CD8-positive, alpha-beta memory T cell (primary cell): ENCODE data around the gene ZCCHC7. TPM values are rescaled to one million over a fixed set of nuclear protein-coding genes. Genes with fewer than 3 reads are reported as not detected.
A peak's percentile ranks its signal among the peaks of the same experiment; 100 is the strongest.

Experiments
- CTCF ChIA-PET: fragments of 350-600 bp; sonication (Branson Sonifier 250); formaldehyde crosslinking; loops from one replicate; lab custom pipeline; 2021; ENCODE audit warnings: antibody characterized with exemption; lab: Charles Lee
- POLR2A ChIA-PET: fragments of 350-600 bp; sonication (Branson Sonifier 250); formaldehyde crosslinking; loops from one replicate; lab custom pipeline; 2021; ENCODE audit warnings: antibody characterized with exemption; lab: Charles Lee
- DNase-seq, 5 donors: peaks; one replicate each; pipeline versions ENCODE4 v3.0.0 to v3.0.0-alpha.2; 2020 to 2022; ENCODE audit warnings: mixed read lengths in 1 of 5
- H3K27ac ChIP-seq: one replicate; pipeline ENCODE4 v1.7.0; 2013; ENCODE audit warnings: low read depth, mild to moderate bottlenecking, low read length, moderate library complexity
- H3K27me3 ChIP-seq: 2 replicates; pipeline ENCODE4 v1.7.0; 2013; ENCODE audit warnings: low read length, mild to moderate bottlenecking; ENCODE audit not compliant: insufficient read depth, poor library complexity, severe bottlenecking
- H3K36me3 ChIP-seq: 2 replicates; pipeline ENCODE4 v1.7.0; 2013; ENCODE audit warnings: mild to moderate bottlenecking, low read length, moderate library complexity; ENCODE audit not compliant: insufficient read depth
- H3K4me1 ChIP-seq: 2 replicates; pipeline ENCODE4 v1.7.0; 2013; ENCODE audit warnings: mild to moderate bottlenecking, low read length, moderate library complexity; ENCODE audit not compliant: insufficient read depth
- H3K4me3 ChIP-seq: 2 replicates; pipeline ENCODE4 v1.7.0; 2013; ENCODE audit warnings: mild to moderate bottlenecking, low read length
- H3K9me3 ChIP-seq: 2 replicates; pipeline ENCODE4 v1.7.0; 2013; ENCODE audit warnings: mild to moderate bottlenecking, low read length
- H3K27ac Mint-ChIP-seq, 8 donors: one replicate each; pipeline ENCODE4 v1.8.0; 2020 to 2021; ENCODE audit warnings: mixed read lengths in 8 of 8, mild to moderate bottlenecking in 6 of 8, inconsistent platforms in 3 of 8, moderate library complexity in 3 of 8
- H3K27me3 Mint-ChIP-seq, 2 donors: one replicate each; pipeline ENCODE4 v1.8.0; 2020 to 2021; ENCODE audit warnings: mixed read lengths in 2 of 2, mild to moderate bottlenecking in 1 of 2, moderate library complexity in 1 of 2
- H3K36me3 Mint-ChIP-seq, 3 donors: one replicate each; pipeline ENCODE4 v1.8.0; 2020 to 2021; ENCODE audit warnings: mixed read lengths in 3 of 3, inconsistent platforms in 1 of 3, mild to moderate bottlenecking in 1 of 3
- H3K4me1 Mint-ChIP-seq, 3 donors: one replicate each; pipeline ENCODE4 v1.8.0; 2020 to 2021; ENCODE audit warnings: mixed read lengths in 3 of 3, inconsistent platforms in 1 of 3, mild to moderate bottlenecking in 1 of 3
- H3K4me3 Mint-ChIP-seq, 7 donors: one replicate each; pipeline ENCODE4 v1.8.0; 2020 to 2021; ENCODE audit warnings: mixed read lengths in 7 of 7, mild to moderate bottlenecking in 6 of 7, moderate library complexity in 4 of 7, inconsistent platforms in 2 of 7
- H3K9me3 Mint-ChIP-seq, 5 donors: one replicate each; pipeline ENCODE4 v1.8.0; 2020 to 2022; ENCODE audit warnings: mixed read lengths in 5 of 5, mild to moderate bottlenecking in 3 of 5, moderate library complexity in 2 of 5, inconsistent platforms in 1 of 5
- polyA plus RNA-seq: library from polyadenylated mRNA; unstranded; fragments of 300-500 nt; fragmentation: Illumina TruSeq; gene quantifications from one replicate; pipeline ENCODE4 v1.2.3, GENCODE V29; 2021
- total RNA-seq, 2 experiments: library from RNA; stranded (reverse); gene quantifications; one replicate each; pipeline ENCODE4 v1.2.3, GENCODE V29; 2021

ZCCHC7 gene
- total and polyA plus RNA-seq, 3 experiments from 2014 or later, result 25.6 to 35.2 (median 27.1) TPM

GRCh38 chr9:37339923-37340322 lies 219.5 kb downstream of the ZCCHC7 start:
- H3K4me3 Mint-ChIP-seq, result no peak overlapping the region
- POLR2A ChIA-PET, result no interaction called here
- H3K27ac Mint-ChIP-seq, result no peak overlapping the region
- no peaks in the 10 kb centered on the region for H3K27me3 ChIP-seq
- no peaks in the 10 kb centered on the region for H3K27me3 Mint-ChIP-seq
- no peak overlapping the region for H3K27ac ChIP-seq
- DNase-seq, result no peak
- H3K9me3 Mint-ChIP-seq, result no peaks in the 10 kb centered on the region
- no peaks in the 10 kb centered on the region for H3K4me1 Mint-ChIP-seq
- H3K9me3 ChIP-seq, result no peaks in the 10 kb centered on the region
- H3K36me3 ChIP-seq, result no peaks in the 10 kb centered on the region
- CTCF ChIA-PET, result no interaction called here
- no peaks in the 10 kb centered on the region for H3K4me1 ChIP-seq
- peaks cover 0 to 4% (median 0%) of the 10 kb centered on the region in 3 donors for H3K36me3 Mint-ChIP-seq
- no peak overlapping the region for H3K4me3 ChIP-seq

- Mint-ChIP-seq H3K4me3 (no peak overlapping the region), H3K9me3 (no peaks in the 10 kb centered on the region), H3K36me3 (peaks cover 0 to 6% (median 0%) of the 10 kb centered on the region in 3 donors), H3K27me3 (no peaks in the 10 kb centered on the region), H3K4me1 (no peaks in the 10 kb centered on the region), H3K27ac (no peak overlapping the region)
- Histone ChIP-seq H3K27ac (no peak overlapping the region), H3K4me1 (no peaks in the 10 kb centered on the region), H3K36me3 (no peaks in the 10 kb centered on the region), H3K4me3 (no peak overlapping the region), H3K27me3 (no peaks in the 10 kb centered on the region), H3K9me3 (no peaks in the 10 kb centered on the region)
- ChIA-PET POLR2A (no interaction called here), CTCF (no interaction called here)
- no peak for DNase-seq
These were observed 220.6 kb downstream of the ZCCHC7 start for GRCh38 chr9:37340961-37341360.

- no peak overlapping the region for H3K27ac ChIP-seq
- ChIA-PET CTCF (no interaction called here), POLR2A (no interaction called here)
- Mint-ChIP-seq H3K27ac (no peak overlapping the region), H3K36me3 (peaks cover 0 to 6% (median 0%) of the 10 kb centered on the region in 3 donors), H3K9me3 (no peaks in the 10 kb centered on the region), H3K4me3 (no peak overlapping the region), H3K4me1 (no peaks in the 10 kb centered on the region), H3K27me3 (no peaks in the 10 kb centered on the region)
- H3K4me3 ChIP-seq, result no peak overlapping the region
- no peaks in the 10 kb centered on the region for H3K4me1 ChIP-seq
- H3K36me3 ChIP-seq, result no peaks in the 10 kb centered on the region
- no peaks in the 10 kb centered on the region for H3K27me3 ChIP-seq
- DNase-seq, result no peak
- H3K9me3 ChIP-seq, result no peaks in the 10 kb centered on the region
These were observed 221.3 kb downstream of the ZCCHC7 start for GRCh38 chr9:37341704-37342103.

- Mint-ChIP-seq H3K36me3 (peaks cover 0 to 8% (median 3%) of the 10 kb centered on the region in 3 donors), H3K4me3 (no peak overlapping the region), H3K27me3 (no peaks in the 10 kb centered on the region), H3K4me1 (no peaks in the 10 kb centered on the region), H3K27ac (no peak overlapping the region), H3K9me3 (no peaks in the 10 kb centered on the region)
- H3K4me1 ChIP-seq, result no peaks in the 10 kb centered on the region
- no peak overlapping the region for H3K4me3 ChIP-seq
- no peak for DNase-seq
- POLR2A ChIA-PET, result no interaction called here
- CTCF ChIA-PET, result no interaction called here
- no peaks in the 10 kb centered on the region for H3K9me3 ChIP-seq
- no peak overlapping the region for H3K27ac ChIP-seq
- no peaks in the 10 kb centered on the region for H3K36me3 ChIP-seq
- no peaks in the 10 kb centered on the region for H3K27me3 ChIP-seq
These were observed 222.1 kb downstream of the ZCCHC7 start for GRCh38 chr9:37342493-37342892.

DNA sequence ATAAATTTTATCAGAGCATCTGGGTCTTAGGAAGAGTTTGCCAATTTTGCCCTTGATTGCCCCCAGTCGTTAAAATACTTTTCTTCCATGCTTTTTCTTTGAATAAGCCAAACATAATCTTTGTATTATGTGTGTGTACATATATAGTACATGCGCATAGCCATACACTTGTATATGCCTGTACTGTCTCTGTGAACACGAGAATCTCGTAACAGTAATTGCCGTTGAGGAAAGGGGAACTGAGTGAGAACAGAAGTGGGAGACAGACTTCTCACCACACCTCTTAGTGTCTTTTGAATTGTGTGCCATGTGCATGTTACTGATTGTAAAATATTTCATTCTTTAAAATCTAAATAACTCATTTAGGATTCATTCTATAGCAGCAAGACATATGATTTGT lies 222.5 kb downstream of the ZCCHC7 start:
- Histone ChIP-seq H3K9me3 (no peaks in the 10 kb centered on the region), H3K4me3 (no peak overlapping the region), H3K4me1 (no peaks in the 10 kb centered on the region), H3K27me3 (no peaks in the 10 kb centered on the region), H3K36me3 (no peaks in the 10 kb centered on the region), H3K27ac (no peak overlapping the region)
- Mint-ChIP-seq H3K4me3 (no peak overlapping the region), H3K27ac (no peak overlapping the region), H3K36me3 (peaks cover 0 to 12% (median 7%) of the 10 kb centered on the region in 3 donors), H3K9me3 (no peaks in the 10 kb centered on the region), H3K27me3 (no peaks in the 10 kb centered on the region), H3K4me1 (peaks cover 0 to 3% (median 2%) of the 10 kb centered on the region in 3 donors)
- ChIA-PET CTCF (no interaction called here), POLR2A (no interaction called here)
- DNase-seq, result no peak

GRCh38 chr9:37343724-37344123 lies 223.3 kb downstream of the ZCCHC7 start:
- Mint-ChIP-seq H3K4me3 (no peak overlapping the region), H3K36me3 (peaks cover 0 to 13% (median 11%) of the 10 kb centered on the region in 3 donors), H3K27me3 (no peaks in the 10 kb centered on the region), H3K9me3 (no peaks in the 10 kb centered on the region), H3K27ac (no peak overlapping the region), H3K4me1 (peaks cover 0 to 5% (median 2%) of the 10 kb centered on the region in 3 donors)
- Histone ChIP-seq H3K9me3 (no peaks in the 10 kb centered on the region), H3K27ac (no peak overlapping the region), H3K4me1 (no peaks in the 10 kb centered on the region), H3K36me3 (no peaks in the 10 kb centered on the region), H3K27me3 (no peaks in the 10 kb centered on the region), H3K4me3 (no peak overlapping the region)
- CTCF ChIA-PET, result no interaction called here
- no peak for DNase-seq
- POLR2A ChIA-PET, result no interaction called here

DNA sequence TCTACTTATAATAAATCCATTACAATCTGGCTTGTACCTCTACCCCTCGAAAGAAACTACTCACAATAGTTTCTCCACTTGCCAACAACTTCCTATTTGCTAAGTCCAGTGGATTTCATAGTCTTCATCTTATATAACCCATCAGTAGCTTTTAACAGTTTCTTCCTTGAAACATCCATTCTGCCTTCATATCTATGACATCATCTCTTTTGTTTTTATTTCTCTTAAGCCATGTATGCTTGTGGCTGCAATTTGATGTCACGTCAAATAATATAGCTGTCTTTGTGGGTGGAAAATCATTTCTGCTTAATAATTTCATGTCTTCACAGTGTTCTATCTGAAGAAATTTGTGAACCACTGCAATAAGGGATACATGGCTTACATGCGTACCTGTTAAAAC lies 224.7 kb downstream of the ZCCHC7 start:
- H3K9me3 Mint-ChIP-seq, result no peaks in the 10 kb centered on the region
- CTCF ChIA-PET, result no interaction called here
- no peaks in the 10 kb centered on the region for H3K36me3 ChIP-seq

DNA sequence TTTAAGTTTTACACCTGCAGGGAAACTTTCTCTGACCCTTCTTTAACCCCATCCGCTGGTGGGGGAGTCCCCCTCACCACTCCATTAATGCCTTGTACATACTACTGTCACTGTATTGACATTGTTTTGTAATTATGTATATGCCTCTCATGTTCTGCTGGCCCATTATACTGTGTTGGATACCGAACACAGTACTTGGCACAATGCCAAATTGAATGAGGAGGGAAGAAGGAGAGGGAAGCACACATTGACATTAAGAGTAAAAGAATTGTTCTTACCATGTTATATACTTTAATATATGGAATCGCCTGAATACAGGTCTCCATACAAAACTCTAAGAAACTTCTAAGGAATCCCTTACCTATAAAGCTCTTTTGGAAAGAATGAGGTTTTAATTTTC lies 228.5 kb downstream of the ZCCHC7 start:
- H3K27ac ChIP-seq, result no peak overlapping the region
- H3K27ac Mint-ChIP-seq, result no peak overlapping the region
- DNase-seq, result no peak
- peaks cover 0 to 5% (median 2%) of the 10 kb centered on the region in 3 donors for H3K4me1 Mint-ChIP-seq
- H3K27me3 ChIP-seq, result no peaks in the 10 kb centered on the region
- H3K4me3 Mint-ChIP-seq, result peak overlapping the region in 1 of 7 donors; percentile 27
- H3K9me3 ChIP-seq, result no peaks in the 10 kb centered on the region
- ChIA-PET POLR2A (no interaction called here), CTCF (no interaction called here)
- H3K9me3 Mint-ChIP-seq, result no peaks in the 10 kb centered on the region
- H3K36me3 Mint-ChIP-seq, result peaks cover 3 to 48% (median 30%) of the 10 kb centered on the region in 3 donors
- no peaks in the 10 kb centered on the region for H3K27me3 Mint-ChIP-seq
- H3K4me1 ChIP-seq, result no peaks in the 10 kb centered on the region
- no peak overlapping the region for H3K4me3 ChIP-seq
- H3K36me3 ChIP-seq, result no peaks in the 10 kb centered on the region

More for the DNA sequence above, 224.7 kb downstream of the ZCCHC7 start:
- H3K4me1 ChIP-seq, result no peaks in the 10 kb centered on the region
- H3K27ac Mint-ChIP-seq, result no peak overlapping the region
- H3K4me3 ChIP-seq, result no peak overlapping the region
- no peak overlapping the region for H3K27ac ChIP-seq
- H3K4me3 Mint-ChIP-seq, result no peak overlapping the region
- no peak for DNase-seq
- no peaks in the 10 kb centered on the region for H3K27me3 Mint-ChIP-seq
- H3K27me3 ChIP-seq, result no peaks in the 10 kb centered on the region
- POLR2A ChIA-PET, result no interaction called here
- no peaks in the 10 kb centered on the region for H3K9me3 ChIP-seq
- peaks cover 0 to 19% (median 14%) of the 10 kb centered on the region in 3 donors for H3K36me3 Mint-ChIP-seq
- H3K4me1 Mint-ChIP-seq, result peaks cover 0 to 5% (median 2%) of the 10 kb centered on the region in 3 donors
